HG02759 (cell line): Measurements from ENCODE around the gene RANBP9.

ENCODE experiments used
- ATAC-seq: cut with Tn5 transposase; IDR thresholded peaks from one replicate; pipeline ENCODE4 v1.9.1; 2021; ENCODE audit warnings: mild to moderate bottlenecking, moderate library complexity; ENCODE audit not compliant: unreplicated experiment

Gene RANBP9

GRCh38 chr6:13655700-13656099 lies 55.9 kb downstream of the RANBP9 start:
- no peak for ATAC-seq

- ATAC-seq = no peak
Measured at GRCh38 chr6:13654496-13654895, 57.1 kb downstream of the RANBP9 start.

DNA sequence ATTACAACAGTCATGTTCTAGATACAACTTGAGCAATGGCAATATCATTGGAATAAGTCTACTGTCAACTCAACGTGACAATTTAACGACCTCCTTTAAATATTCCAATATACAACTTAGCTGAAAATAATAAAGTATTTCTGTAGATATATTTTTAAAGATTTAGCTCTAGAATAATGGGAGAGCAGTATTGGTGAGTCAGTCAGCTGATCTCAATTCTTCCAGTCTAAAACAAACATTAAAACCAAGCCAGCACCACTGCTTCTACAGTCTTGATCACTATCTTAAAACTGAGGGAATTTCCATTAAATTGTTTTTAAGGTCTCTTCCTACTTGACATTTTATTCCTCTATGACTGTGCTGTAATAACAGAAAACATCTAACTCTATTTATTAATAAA lies 58.3 kb downstream of the RANBP9 start:
- ATAC-seq = no peak

DNA sequence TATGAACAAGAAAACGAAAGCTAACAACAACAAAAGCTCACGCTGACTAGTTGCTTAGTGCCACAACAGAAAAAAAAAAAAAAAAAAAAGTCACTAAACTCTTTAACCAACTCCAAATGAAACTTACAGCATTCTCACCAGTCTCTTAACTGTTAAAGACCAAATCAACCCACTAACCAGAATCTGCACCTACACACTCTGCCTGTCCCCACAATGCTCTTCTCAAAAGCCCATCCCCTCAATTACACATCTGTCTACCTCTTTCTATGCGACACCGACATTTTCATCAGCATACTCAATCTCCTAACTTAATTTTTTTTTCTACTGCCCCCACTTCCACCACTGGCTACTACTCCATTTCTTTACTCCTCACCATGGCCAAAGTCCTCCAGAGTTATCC lies 62.2 kb downstream of the RANBP9 start:
- no peak for ATAC-seq

DNA sequence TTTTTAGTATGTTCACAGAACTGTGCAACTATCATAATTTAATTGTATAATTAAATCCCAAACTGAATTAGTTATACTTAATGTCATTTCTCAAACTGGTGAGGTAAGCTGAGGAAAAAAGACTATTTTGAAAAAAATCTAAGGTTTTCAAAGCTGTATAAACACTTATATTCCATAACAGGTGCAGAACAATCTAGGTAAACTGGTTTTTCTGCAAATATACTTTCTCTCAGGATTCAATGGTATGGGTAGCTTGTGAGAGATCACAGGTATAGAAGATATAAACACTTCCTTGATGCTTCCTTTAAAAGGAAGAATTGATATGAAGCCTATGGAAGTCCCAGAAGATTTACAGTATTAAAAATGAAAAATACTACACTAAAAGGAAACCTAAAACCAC lies 62.8 kb downstream of the RANBP9 start:
- ATAC-seq = no peak

- no peak for ATAC-seq
Measured at GRCh38 chr6:13643125-13643524, 68.5 kb downstream of the RANBP9 start.

GRCh38 chr6:13641315-13641714 lies 70.3 kb downstream of the RANBP9 start:
- ATAC-seq = no peak

DNA sequence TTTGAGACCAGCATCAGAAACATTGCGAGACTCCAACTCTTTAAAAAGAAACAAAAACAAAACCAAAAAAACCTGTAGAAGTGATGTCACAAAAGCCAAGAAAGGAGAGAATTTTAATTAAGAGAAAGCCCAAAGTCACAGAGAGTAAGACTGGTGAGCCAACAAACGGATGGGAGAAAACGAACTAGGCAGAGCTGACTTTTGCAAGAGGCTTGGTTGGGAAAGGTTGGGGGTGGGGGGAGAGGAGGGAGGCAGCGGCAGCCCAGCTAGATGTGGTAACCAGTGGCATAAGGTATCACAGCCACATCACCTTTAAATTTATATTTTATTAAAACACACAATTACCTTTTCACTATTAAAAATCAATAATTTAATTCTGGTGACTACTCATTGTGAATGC lies 73.0 kb downstream of the RANBP9 start:
- no peak for ATAC-seq

DNA sequence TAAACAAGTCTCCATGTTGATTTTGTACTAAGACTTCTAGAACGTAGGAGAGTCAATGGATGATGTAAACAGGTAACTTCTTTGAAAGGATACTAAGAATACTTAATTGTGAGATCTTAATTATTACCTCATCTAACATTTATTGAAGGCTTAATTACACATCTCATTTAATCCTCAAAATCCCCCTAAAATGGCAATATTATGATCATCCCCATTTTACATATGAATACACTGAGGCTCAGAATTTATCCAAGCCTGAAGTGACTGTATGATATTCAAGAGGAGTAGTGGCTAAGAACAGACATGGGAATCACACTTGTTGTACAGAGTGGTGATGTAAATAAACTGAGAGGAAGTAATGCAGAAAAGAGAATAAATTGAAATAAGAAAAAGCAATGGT lies 73.6 kb downstream of the RANBP9 start:
- no peak for ATAC-seq

GRCh38 chr6:13635948-13636658 lies 75.5 kb downstream of the RANBP9 start:
- no peak for ATAC-seq

DNA sequence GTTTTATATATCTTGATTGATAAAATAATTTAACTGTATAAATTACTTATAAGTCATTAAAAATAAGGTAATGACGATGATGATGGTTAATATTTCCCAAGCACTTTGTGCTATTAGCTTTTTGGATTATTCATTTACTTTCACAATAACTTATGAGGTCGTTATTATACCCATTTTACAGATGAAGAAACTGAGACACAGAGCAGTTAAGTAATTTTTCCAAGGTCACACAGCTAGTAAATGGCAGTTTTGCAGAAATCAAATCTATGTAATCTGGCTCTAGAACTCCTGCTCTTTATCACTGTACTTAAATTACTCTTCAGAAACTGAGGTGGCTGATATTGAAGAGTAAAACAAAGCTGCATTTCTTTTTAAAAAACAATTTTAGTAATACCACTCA lies 78.3 kb downstream of the RANBP9 start:
- no peak for ATAC-seq

GRCh38 chr6:13630499-13630898 lies 81.1 kb downstream of the RANBP9 start:
- ATAC-seq = no peak

GRCh38 chr6:13629459-13630116 lies 82.0 kb downstream of the RANBP9 start:
- no peak for ATAC-seq

GRCh38 chr6:13624871-13625288 lies 86.8 kb downstream of the RANBP9 start:
- ATAC-seq = no peak

GRCh38 chr6:13617066-13617465 lies 94.6 kb downstream of the RANBP9 start:
- no peak for ATAC-seq

- ATAC-seq = peak; percentile 26
Measured at GRCh38 chr6:13615792-13616120, 95.9 kb downstream of the RANBP9 start.

GRCh38 chr6:13614926-13615791 lies 96.5 kb downstream of the RANBP9 start, which contains the start of gene NOL7:
TSS of gene NOL7 (plus strand) at chr6:13615335. CDS start at chr6:13615359, 24 bp downstream.
- ATAC-seq = peak; percentile 89

GRCh38 chr6:13614126-13614925 lies 97.3 kb downstream of the RANBP9 start:
- peak; percentile 27 for ATAC-seq

DNA sequence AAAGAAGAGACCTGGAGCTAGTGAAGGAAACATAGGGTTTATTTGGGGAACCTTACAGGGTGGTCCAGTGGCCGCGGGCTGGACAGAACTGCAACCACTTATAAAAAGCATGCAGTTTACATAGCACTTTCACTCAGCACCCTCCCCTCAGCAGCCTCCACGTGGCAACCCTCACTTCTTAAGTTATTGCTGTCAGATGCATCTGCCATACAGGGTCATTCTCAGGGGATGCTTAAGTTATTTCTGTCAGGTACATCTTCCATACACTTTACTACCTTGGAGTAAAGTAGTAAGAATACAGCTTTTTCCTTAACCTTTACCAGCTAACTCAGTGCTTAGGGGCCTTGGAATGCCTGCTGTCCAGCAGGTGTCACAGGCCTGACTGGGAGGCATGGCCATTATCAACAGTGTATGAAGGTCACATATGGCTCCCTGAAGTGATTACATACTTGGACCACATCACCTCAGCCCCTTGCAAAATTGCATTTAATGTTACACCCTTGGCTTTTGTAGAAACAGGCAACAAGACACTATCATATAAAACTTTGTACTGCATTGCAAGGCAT lies 98.5 kb downstream of the RANBP9 start:
- ATAC-seq = no peak

DNA sequence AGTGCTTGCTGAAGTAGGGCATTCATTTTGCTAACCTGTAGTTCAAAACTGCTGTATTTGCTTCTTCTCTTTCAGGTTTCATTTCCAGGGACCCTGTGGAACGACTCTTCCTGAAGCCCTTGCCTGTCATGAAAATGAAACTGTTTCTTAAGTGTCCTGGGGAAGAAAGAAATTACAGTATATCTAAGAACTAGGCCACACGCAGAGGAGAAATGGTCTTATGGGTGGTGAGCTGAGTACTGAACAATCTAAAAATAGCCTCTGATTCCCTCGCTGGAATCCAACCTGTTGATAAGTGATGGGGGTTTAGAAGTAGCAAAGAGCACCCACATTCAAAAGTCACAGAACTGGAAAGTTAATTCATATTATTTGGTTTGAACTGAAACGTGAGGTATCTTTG lies 99.9 kb downstream of the RANBP9 start:
- no peak for ATAC-seq

DNA sequence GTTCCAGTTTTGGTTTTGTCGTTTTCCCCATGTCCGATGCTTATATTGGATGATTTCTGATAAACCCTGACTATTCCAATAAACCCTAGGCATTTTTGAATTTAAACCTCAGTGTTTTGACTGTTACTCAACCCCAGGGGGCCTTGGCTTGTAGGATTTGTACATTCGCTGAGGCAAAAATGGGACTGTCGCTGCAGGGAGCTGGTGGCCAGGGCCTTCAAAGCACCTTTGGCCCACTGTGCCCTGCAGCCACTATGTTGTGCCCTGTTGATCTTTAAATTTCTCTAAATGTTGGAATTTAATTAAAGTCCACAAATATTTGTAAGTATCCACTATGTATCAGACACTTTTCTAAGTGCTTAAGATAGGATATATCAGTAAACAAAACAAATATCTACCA lies 106.0 kb downstream of the RANBP9 start:
- no peak for ATAC-seq
